Suprapubic skin (tissue), 4 donors: Measurements from ENCODE around the gene FAM241A. TPM values are rescaled to one million over a fixed set of nuclear protein-coding genes. Genes with fewer than 3 reads are reported as not detected.
"Not testable (repeated sequence)": the region's sequence is repeated elsewhere in the genome, so short reads cannot be mapped to it uniquely, and the experiment has no call there.

Experiments
- DNase-seq, 2 donors: peaks; one replicate each; pipeline ENCODE4 v3.0.0-alpha.2; 2019; ENCODE audit warnings: low spot score in 2 of 2
- H3K27ac ChIP-seq: fragments of 200-600 bp; sonication (generic); one replicate; pipeline ENCODE4 v1.5.1; 2019
- H3K27me3 ChIP-seq: fragments of 200-600 bp; sonication (generic); one replicate; pipeline ENCODE4 v1.5.1; 2019
- H3K36me3 ChIP-seq: fragments of 200-600 bp; sonication (generic); one replicate; pipeline ENCODE4 v1.5.1; 2019
- H3K4me1 ChIP-seq: fragments of 200-600 bp; sonication (generic); one replicate; pipeline ENCODE4 v1.5.1; 2019
- H3K4me3 ChIP-seq: fragments of 200-600 bp; sonication (generic); one replicate; pipeline ENCODE4 v1.5.1; 2019; ENCODE audit warnings: mild to moderate bottlenecking
- H3K9me3 ChIP-seq: fragments of 200-600 bp; sonication (generic); one replicate; pipeline ENCODE4 v1.5.1; 2019
- CTCF ChIP-seq, 2 donors: fragments of 200-600 bp in 1 of 2; fragments of 450-650 bp in 1 of 2; sonication (generic) in 1 of 2; IDR thresholded peaks; one replicate each; pipeline ENCODE4 v1.5.1; 2016 to 2019; ENCODE audit warnings: antibody characterized with exemption in 2 of 2, mild to moderate bottlenecking in 1 of 2, moderate library complexity in 1 of 2
- EP300 ChIP-seq: sonication (generic); formaldehyde crosslinking; IDR thresholded peaks from one replicate; pipeline ENCODE4 v1.6.1; 2017; ENCODE audit warnings: antibody characterized with exemption
- POLR2A ChIP-seq, 2 donors: fragments of 450-650 bp; IDR thresholded peaks; one replicate each; pipeline ENCODE4 v1.6.1; 2017; ENCODE audit warnings: antibody characterized with exemption in 2 of 2, mild to moderate bottlenecking in 2 of 2, moderate library complexity in 2 of 2
- POLR2AphosphoS5 ChIP-seq, 3 donors: sonication (generic); formaldehyde crosslinking; IDR thresholded peaks; one replicate each; pipeline ENCODE4 v1.6.1; 2017; ENCODE audit warnings: antibody characterized with exemption in 3 of 3
- WGBS: methylation state at CpG from one replicate; pipeline ENCODE4 v1.1.5; 2018; 5-methylcytosine and 5-hydroxymethylcytosine counted together
- total RNA-seq, 4 donors: library from RNA; depleted of rRNA; stranded (reverse); fragments of >200 nt; gene quantifications; one replicate each; pipeline ENCODE4 v1.1.0, GENCODE V29; 2016

The FAM241A gene
- total RNA-seq, 4 donors from 2014 or later, result 2.8 to 3.7 (median 3.4) TPM

GRCh38 chr4:112196461-112196860 lies 51.2 kb downstream of the FAM241A start:
- H3K36me3 ChIP-seq, result no peaks in the 10 kb centered on the region
- H3K27ac ChIP-seq, result no peak overlapping the region
- DNase-seq, result no peak
- WGBS, result 68% methylated on average over 1 of the region's 1 CpG
- no peak for TF ChIP-seq POLR2A (IDR thresholded peaks at IDR 0.05)
- TF ChIP-seq EP300, result no peak
- no peak for TF ChIP-seq CTCF (IDR thresholded peaks at IDR 0.05)
- TF ChIP-seq POLR2AphosphoS5 (IDR thresholded peaks at IDR 0.05), result no peak
- H3K27me3 ChIP-seq, result no peaks in the 10 kb centered on the region
- no peak overlapping the region for H3K4me3 ChIP-seq
- no peaks in the 10 kb centered on the region for H3K4me1 ChIP-seq
- H3K9me3 ChIP-seq, result no peaks in the 10 kb centered on the region

DNA sequence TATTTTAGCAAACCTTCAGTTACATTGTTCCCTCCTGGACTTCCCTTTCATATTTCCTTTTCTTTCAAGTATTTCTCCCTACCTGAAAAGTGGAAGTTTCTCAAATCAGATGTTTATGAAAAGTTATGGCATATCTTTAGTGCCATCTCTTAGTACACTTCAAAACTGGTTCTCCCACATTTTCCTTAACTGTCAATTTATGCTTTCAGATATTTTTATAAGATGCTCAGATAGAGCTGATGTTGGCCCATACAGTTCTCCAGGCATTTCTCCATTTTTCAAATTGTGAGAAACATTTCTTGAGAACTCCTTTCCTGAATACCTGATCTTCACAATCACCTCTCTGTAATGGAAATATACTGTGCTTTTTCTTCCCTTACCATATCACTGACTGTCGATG lies 53.8 kb downstream of the FAM241A start:
- 41% methylated on average over 1 of the region's 1 CpG for WGBS
- DNase-seq, result no peak
- H3K4me1 ChIP-seq, result no peaks in the 10 kb centered on the region

GRCh38 chr4:112201915-112202505 lies 56.8 kb downstream of the FAM241A start:
- Histone ChIP-seq H3K9me3 (no peaks in the 10 kb centered on the region), H3K27ac (no peak overlapping the region), H3K4me3 (no peak overlapping the region), H3K27me3 (no peaks in the 10 kb centered on the region), H3K36me3 (no peaks in the 10 kb centered on the region), H3K4me1 (no peaks in the 10 kb centered on the region)
- DNase-seq, result no peak
- no peak for TF ChIP-seq POLR2A (IDR thresholded peaks at IDR 0.05)
- TF ChIP-seq CTCF (IDR thresholded peaks at IDR 0.05), result no peak
- no peak for TF ChIP-seq EP300
- no peak for TF ChIP-seq POLR2AphosphoS5 (IDR thresholded peaks at IDR 0.05)
- 74% methylated on average over 4 of the region's 4 CpGs for WGBS

More for the DNA sequence above, 53.8 kb downstream of the FAM241A start:
- no peak overlapping the region for H3K27ac ChIP-seq
- TF ChIP-seq POLR2AphosphoS5 (IDR thresholded peaks at IDR 0.05), result no peak
- TF ChIP-seq EP300, result no peak
- TF ChIP-seq POLR2A (IDR thresholded peaks at IDR 0.05), result no peak
- no peak for TF ChIP-seq CTCF (IDR thresholded peaks at IDR 0.05)
- H3K9me3 ChIP-seq, result no peaks in the 10 kb centered on the region
- H3K4me3 ChIP-seq, result no peak overlapping the region
- H3K27me3 ChIP-seq, result no peaks in the 10 kb centered on the region
- no peaks in the 10 kb centered on the region for H3K36me3 ChIP-seq

GRCh38 chr4:112203593-112203992 lies 58.3 kb downstream of the FAM241A start:
- Histone ChIP-seq H3K36me3 (no peaks in the 10 kb centered on the region), H3K27ac (no peak overlapping the region), H3K27me3 (no peaks in the 10 kb centered on the region), H3K9me3 (no peaks in the 10 kb centered on the region), H3K4me1 (no peaks in the 10 kb centered on the region), H3K4me3 (no peak overlapping the region)
- 93% methylated on average over 1 of the region's 1 CpG for WGBS
- TF ChIP-seq POLR2AphosphoS5 (IDR thresholded peaks at IDR 0.05) (no peak), POLR2A (IDR thresholded peaks at IDR 0.05) (no peak), CTCF (IDR thresholded peaks at IDR 0.05) (no peak), EP300 (no peak)
- DNase-seq, result no peak

- Histone ChIP-seq H3K4me3 (no peak overlapping the region), H3K36me3 (no peaks in the 10 kb centered on the region), H3K27ac (no peak overlapping the region), H3K27me3 (no peaks in the 10 kb centered on the region), H3K9me3 (no peaks in the 10 kb centered on the region), H3K4me1 (no peaks in the 10 kb centered on the region)
- DNase-seq, result no peak
- WGBS, result 79% methylated on average over 2 of the region's 2 CpGs
- no peak for TF ChIP-seq EP300
- no peak for TF ChIP-seq CTCF (IDR thresholded peaks at IDR 0.05)
- TF ChIP-seq POLR2AphosphoS5 (IDR thresholded peaks at IDR 0.05), result no peak
- no peak for TF ChIP-seq POLR2A (IDR thresholded peaks at IDR 0.05)
Measured at GRCh38 chr4:112206431-112206830, 61.2 kb downstream of the FAM241A start.

DNA sequence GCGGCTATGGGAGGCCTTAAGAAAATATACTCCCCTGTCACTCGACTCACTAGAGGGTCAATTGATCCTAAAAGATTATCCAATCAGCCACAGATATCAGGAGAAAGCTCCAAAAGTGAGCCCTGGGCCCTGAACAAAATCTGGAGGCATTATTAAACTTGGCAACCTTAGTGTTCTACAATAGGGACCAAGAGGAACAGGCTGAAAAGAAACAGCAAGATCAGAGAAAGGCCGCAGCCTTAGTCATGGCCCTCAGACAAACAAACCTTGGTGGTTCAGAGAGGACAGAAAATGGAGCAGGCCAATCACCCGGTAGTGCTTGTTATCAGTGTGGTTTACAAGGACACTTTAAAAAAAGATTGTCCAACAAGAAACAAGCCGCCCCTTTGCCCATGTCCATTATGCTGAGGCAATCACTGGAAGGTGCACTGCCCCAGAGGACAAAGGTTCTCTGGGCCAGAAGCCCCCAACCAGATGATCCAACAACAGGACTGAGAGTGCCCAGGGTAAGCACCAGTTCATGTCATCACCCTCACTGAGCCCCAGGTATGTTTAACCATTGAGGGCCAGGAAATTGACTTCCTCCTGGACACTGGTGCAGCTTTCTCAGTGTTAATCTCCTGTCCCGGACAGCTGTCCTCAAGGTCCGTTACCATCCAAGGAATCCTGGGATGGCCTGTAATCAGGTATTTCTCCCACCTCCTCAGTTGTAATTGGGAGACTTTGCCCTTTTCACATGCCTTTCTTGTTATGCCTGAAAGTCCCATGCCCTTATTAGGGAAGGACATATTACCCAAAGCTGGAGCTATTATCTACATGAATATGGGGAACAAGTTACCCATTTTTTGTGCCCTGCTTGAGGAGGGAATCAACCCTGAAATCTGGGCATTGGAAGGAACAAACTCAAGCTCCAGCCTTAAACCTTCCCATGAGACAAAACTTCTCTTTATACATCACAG lies 63.2 kb downstream of the FAM241A start:
- H3K4me1 ChIP-seq, H3K4me3 ChIP-seq, H3K36me3 ChIP-seq, H3K27ac ChIP-seq, H3K9me3 ChIP-seq, H3K27me3 ChIP-seq, DNase-seq: not testable (repeated sequence)
- 87% methylated on average over 7 of the region's 7 CpGs for WGBS
